HepG2 (cell line): Measurements from ENCODE around the gene CENPP. TPM values are rescaled to one million over a fixed set of nuclear protein-coding genes. Genes with fewer than 3 reads are reported as not detected.

Source experiments
- ARID4A ChIP-seq: sonication (generic); formaldehyde crosslinking; IDR thresholded peaks from 2 replicates; pipeline ENCODE4 v1.5.0; 2020; ENCODE audit warnings: mild to moderate bottlenecking, missing genetic modification reagents, borderline replicate concordance
- ATF3 ChIP-seq: sonication (generic); formaldehyde crosslinking; IDR thresholded peaks from 2 replicates; pipeline ENCODE4 v1.4.0; 2020; ENCODE audit warnings: missing genetic modification reagents
- ATRX ChIP-seq: sonication (generic); formaldehyde crosslinking; IDR thresholded peaks from 2 replicates; pipeline ENCODE4 v1.4.0; 2020; ENCODE audit warnings: missing genetic modification reagents, borderline replicate concordance
- CHD2 ChIP-seq: IDR thresholded peaks from 2 replicates; pipeline ENCODE4 v1.6.1; 2011; ENCODE audit warnings: low read depth, low read length, improper control_type of control experiment
- EEA1 ChIP-seq: sonication (generic); formaldehyde crosslinking; IDR thresholded peaks from 2 replicates; pipeline ENCODE4 v1.5.1; 2020; ENCODE audit warnings: mild to moderate bottlenecking, missing genetic modification reagents, borderline replicate concordance
- HNRNPL ChIP-seq: fragments of 200-400 bp; formaldehyde crosslinking; IDR thresholded peaks from 2 replicates; pipeline ENCODE4 v1.6.1; 2017; ENCODE audit warnings: mild to moderate bottlenecking, low read depth, low read length
- MAFK ChIP-seq, 2 experiments: IDR thresholded peaks in 1 of 2; conservative IDR thresholded peaks in 1 of 2; 2 replicates each; pipeline ENCODE4 v1.6.1; 2011; ENCODE audit warnings: improper control_type of control experiment in 2 of 2, low read length in 2 of 2
- MAZ ChIP-seq, 2 experiments: sonication (generic) in 1 of 2; formaldehyde crosslinking in 1 of 2; IDR thresholded peaks; 2 replicates each; pipeline versions ENCODE4 v1.5.0 to v1.6.1; 2012 to 2020; ENCODE audit warnings: low read depth in 2 of 2, mild to moderate bottlenecking in 2 of 2, borderline replicate concordance in 1 of 2, improper control_type of control experiment in 1 of 2, low read length in 1 of 2, missing genetic modification reagents in 1 of 2, moderate library complexity in 1 of 2
- NCOA1 ChIP-seq: sonication (generic); formaldehyde crosslinking; IDR thresholded peaks from 2 replicates; pipeline ENCODE4 v1.9.0; 2021; ENCODE audit warnings: missing genetic modification reagents
- NCOA5 ChIP-seq: sonication (generic); formaldehyde crosslinking; IDR thresholded peaks from 2 replicates; pipeline ENCODE4 v1.4.0; 2020; ENCODE audit warnings: missing genetic modification reagents
- SIN3B ChIP-seq: fragments of 150-350 bp; IDR thresholded peaks from 2 replicates; pipeline ENCODE4 v1.6.1; 2014; ENCODE audit warnings: low read length
- TFE3 ChIP-seq: IDR thresholded peaks from 2 replicates; pipeline ENCODE4 v1.6.1; 2016
- ZFAT ChIP-seq: sonication (generic); formaldehyde crosslinking; conservative IDR thresholded peaks from 2 replicates; pipeline ENCODE4 v1.8.1; 2023; ENCODE audit warnings: missing genetic modification reagents, inconsistent platforms
- ZNF510 ChIP-seq: sonication (generic); formaldehyde crosslinking; IDR thresholded peaks from 2 replicates; pipeline ENCODE4 v1.4.0; 2020; ENCODE audit warnings: low read depth, mild to moderate bottlenecking, missing genetic modification reagents
- ZNF577 ChIP-seq: sonication (generic); formaldehyde crosslinking; IDR thresholded peaks from 2 replicates; pipeline ENCODE4 v1.4.0; 2020; ENCODE audit warnings: mild to moderate bottlenecking, low read depth, missing genetic modification reagents, borderline replicate concordance
- ZXDC ChIP-seq: sonication (generic); formaldehyde crosslinking; IDR thresholded peaks from 2 replicates; pipeline ENCODE4 v1.5.0; 2020; ENCODE audit warnings: mild to moderate bottlenecking, missing genetic modification reagents
- polyA plus RNA-seq, 8 experiments: library from polyadenylated mRNA; depleted of rRNA in 3 of 8; stranded (reverse) in 7 of 8; unstranded in 1 of 8; fragments of >200 nt; fragmentation: Illumina TruSeq in 4 of 8; extraction: Trizol in 4 of 8; gene quantifications; 2 replicates each; pipeline versions ENCODE4 v1.2.1 to v1.2.3, GENCODE V29; 2011 to 2016; ENCODE audit warnings: low read depth in 4 of 8, missing spikeins in 1 of 8, mixed read lengths in 1 of 8; ENCODE audit not compliant: insufficient read depth in 1 of 8
- total RNA-seq, 5 experiments: library from RNA; depleted of rRNA; stranded (reverse); fragments of >200 nt; fragmentation: Illumina TruSeq; extraction: Trizol; gene quantifications; 2 replicates each; pipeline ENCODE4 v1.2.3, GENCODE V29; 2016; ENCODE audit warnings: low read depth in 1 of 5
- TF ChIP-seq, protein P1 (sequence below): sonication (generic); formaldehyde crosslinking; IDR thresholded peaks from 2 replicates; pipeline ENCODE4 v1.5.1; 2020; ENCODE audit warnings: missing genetic modification reagents, mild to moderate bottlenecking, borderline replicate concordance

The CENPP gene
- total and polyA plus RNA-seq, 2 of the 13 experiments (the other 11 are each of a cell fraction or from before 2014, with no cell fraction given), result 2.0 to 11.4 TPM

GRCh38 chr9:92325991-92326500 is 293 bp downstream of the CENPP start (continued):
- TF ChIP-seq MAZ (IDR thresholded peaks at IDR 0.05; ENCODE audit: borderline replicate concordance, low read depth, low read length), result no peak
- peak; percentile 29; the same call in 1 of the 2 replicates for TF ChIP-seq MAZ (CRISPR knock-in tag; IDR thresholded peaks at IDR 0.05; ENCODE audit: low read depth)
- TF ChIP-seq, protein P1, sequence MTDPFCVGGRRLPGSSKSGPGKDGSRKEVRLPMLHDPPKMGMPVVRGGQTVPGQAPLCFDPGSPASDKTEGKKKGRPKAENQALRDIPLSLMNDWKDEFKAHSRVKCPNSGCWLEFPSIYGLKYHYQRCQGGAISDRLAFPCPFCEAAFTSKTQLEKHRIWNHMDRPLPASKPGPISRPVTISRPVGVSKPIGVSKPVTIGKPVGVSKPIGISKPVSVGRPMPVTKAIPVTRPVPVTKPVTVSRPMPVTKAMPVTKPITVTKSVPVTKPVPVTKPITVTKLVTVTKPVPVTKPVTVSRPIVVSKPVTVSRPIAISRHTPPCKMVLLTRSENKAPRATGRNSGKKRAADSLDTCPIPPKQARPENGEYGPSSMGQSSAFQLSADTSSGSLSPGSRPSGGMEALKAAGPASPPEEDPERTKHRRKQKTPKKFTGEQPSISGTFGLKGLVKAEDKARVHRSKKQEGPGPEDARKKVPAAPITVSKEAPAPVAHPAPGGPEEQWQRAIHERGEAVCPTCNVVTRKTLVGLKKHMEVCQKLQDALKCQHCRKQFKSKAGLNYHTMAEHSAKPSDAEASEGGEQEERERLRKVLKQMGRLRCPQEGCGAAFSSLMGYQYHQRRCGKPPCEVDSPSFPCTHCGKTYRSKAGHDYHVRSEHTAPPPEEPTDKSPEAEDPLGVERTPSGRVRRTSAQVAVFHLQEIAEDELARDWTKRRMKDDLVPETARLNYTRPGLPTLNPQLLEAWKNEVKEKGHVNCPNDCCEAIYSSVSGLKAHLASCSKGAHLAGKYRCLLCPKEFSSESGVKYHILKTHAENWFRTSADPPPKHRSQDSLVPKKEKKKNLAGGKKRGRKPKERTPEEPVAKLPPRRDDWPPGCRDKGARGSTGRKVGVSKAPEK, result no peak
- TF ChIP-seq ARID4A (CRISPR knock-in tag), result peak; percentile 36; the same call in 1 of the 2 replicates
- TF ChIP-seq TFE3 (CRISPR knock-in tag), result no peak
- no peak for TF ChIP-seq ATRX
- TF ChIP-seq ATF3 (CRISPR knock-in tag), result no peak
- no peak for TF ChIP-seq NCOA1 (CRISPR knock-in tag)
- TF ChIP-seq EEA1 (CRISPR knock-in tag), result 0 out of 2 replicates have a peak, but pooled peaks have one; percentile 70
- no peak for TF ChIP-seq MAFK (conservative IDR thresholded peaks at IDR 0.05 in 1 of 2, IDR thresholded peaks at IDR 0.05 in 1 of 2; ENCODE audit: low read length in 2 of 2)
- no peak for TF ChIP-seq ZXDC (CRISPR knock-in tag)
- no peak for TF ChIP-seq SIN3B
- no peak for TF ChIP-seq ZFAT (CRISPR knock-in tag)
- TF ChIP-seq ZNF510 (CRISPR knock-in tag), result no peak
- TF ChIP-seq ZNF577, result no peak
- 0 out of 2 replicates have a peak, but pooled peaks have one; percentile 34 for TF ChIP-seq HNRNPL
- TF ChIP-seq NCOA5, result no peak
- TF ChIP-seq CHD2, result no peak
